Body of pancreas (tissue), 4 donors: ENCODE results near the gene NMRK2. TPM values are rescaled to one million over a fixed set of nuclear protein-coding genes. Genes with fewer than 3 reads are reported as not detected.

ENCODE experiments used
- ATAC-seq: fragments of 150-250 bp; one replicate; pipeline ENCODE4 v1.9.1; 2016
- DNase-seq, 4 donors: peaks; one replicate each; pipeline ENCODE4 v3.0.0-alpha.2; 2019
- H3K27ac ChIP-seq, 4 donors: fragments of 200-600 bp; sonication (generic); 1 replicate in 3 of 4; 2 replicates in 1 of 4; pipeline versions ENCODE4 v1.5.1 to v1.6.1; 2016 to 2019; ENCODE audit warnings: mild to moderate bottlenecking in 1 of 4, mixed read lengths in 1 of 4, moderate library complexity in 1 of 4
- H3K27me3 ChIP-seq, 2 donors: fragments of 200-600 bp; sonication (generic); one replicate each; pipeline ENCODE4 v1.6.0; 2016; ENCODE audit warnings: mild to moderate bottlenecking in 1 of 2
- H3K36me3 ChIP-seq, 2 donors: fragments of 200-600 bp; sonication (generic); replicated peaks in 1 of 2; 2 replicates each; pipeline ENCODE4 v1.5.1; 2016; ENCODE audit warnings: low read depth in 2 of 2; ENCODE audit not compliant: insufficient read depth in 1 of 2
- H3K4me1 ChIP-seq: fragments of 200-600 bp; sonication (generic); one replicate; pipeline ENCODE4 v1.6.0; 2016
- H3K4me3 ChIP-seq, 2 donors: fragments of 200-600 bp; sonication (generic); 1 replicate in 1 of 2; 2 replicates in 1 of 2; pipeline ENCODE4 v1.5.1; 2016 to 2019
- H3K9me3 ChIP-seq, 3 donors: fragments of 200-600 bp; sonication (generic); 1 replicate in 2 of 3; 2 replicates in 1 of 3; pipeline ENCODE4 v1.5.1; 2016
- POLR2A ChIP-seq, 3 donors: fragments of 450-650 bp; IDR thresholded peaks; one replicate each; pipeline ENCODE4 v1.6.1; 2016; ENCODE audit warnings: antibody characterized with exemption in 3 of 3, mild to moderate bottlenecking in 2 of 3
- WGBS, 2 donors: methylation state at CpG; one replicate each; pipeline ENCODE4 v1.1.5; 2017; 5-methylcytosine and 5-hydroxymethylcytosine counted together
- intact Hi-C: fragments of 100-400 bp; cut with DNase I; formaldehyde crosslinking; loops from one replicate; pipeline ENCODE4 v1.15.1; 2023
- total RNA-seq, 2 donors: library from RNA; depleted of rRNA; stranded (reverse); fragments of >200 nt; gene quantifications; one replicate each; pipeline ENCODE4 v1.1.0, GENCODE V29; 2016
- TF ChIP-seq, protein P1 (sequence below), 7 experiments: fragments of 450-650 bp in 4 of 7; fragments of 200-600 bp in 3 of 7; sonication (generic) in 3 of 7; IDR thresholded peaks; one replicate each; pipeline ENCODE4 v1.5.1; 2016 to 2019; ENCODE audit warnings: antibody characterized with exemption in 7 of 7

Gene NMRK2
- total RNA-seq, 2 donors from 2014 or later = not detected

DNA sequence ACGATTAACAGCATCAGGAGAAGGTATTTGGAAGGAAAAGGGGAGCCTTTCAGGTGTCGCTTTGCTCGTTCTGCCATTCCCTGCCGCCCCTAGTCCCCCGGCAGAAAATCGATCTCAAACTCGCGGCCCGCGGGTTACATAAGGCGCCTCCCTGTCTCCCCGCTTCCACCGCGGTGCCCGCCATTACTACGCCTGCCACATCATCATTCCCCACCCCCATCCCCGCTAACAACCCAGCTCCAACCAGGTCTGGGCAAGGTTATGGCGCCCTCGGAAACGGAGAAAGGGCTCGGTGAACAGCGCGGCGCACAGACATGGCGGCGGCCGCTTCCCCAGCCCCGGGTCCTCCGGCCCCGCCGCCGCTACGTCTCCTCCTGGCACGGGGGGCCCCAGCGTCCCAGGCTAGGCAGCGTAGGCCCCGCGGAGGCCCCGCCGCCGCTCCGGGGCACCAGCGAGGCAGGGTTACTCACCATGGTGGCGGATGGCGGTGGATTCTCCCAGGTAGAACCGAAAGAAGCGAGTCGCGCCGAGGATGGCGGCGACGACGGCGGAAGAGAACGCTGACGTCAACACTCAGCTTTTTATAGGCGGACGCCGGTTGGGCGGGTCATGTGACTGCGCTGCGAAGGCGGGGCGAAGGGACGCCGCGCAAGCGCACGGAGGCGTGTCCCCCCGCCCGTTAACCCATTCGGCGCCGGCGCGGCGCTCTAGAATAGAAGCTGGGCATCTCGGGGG lies 52.2 kb downstream of the NMRK2 start, which contains the start of gene EEF2:
EEF2 (minus strand) TSS at position 556 of the 735 bp plus-strand sequence; CDS start at position 473, 83 bp downstream.
- Histone ChIP-seq H3K36me3 (peaks cover 21 to 33% of the 10 kb centered on the region in 2 donors), H3K4me3 (peak within 1 kb of the TSS; percentile 85 to 99), H3K27ac (peak within 1 kb of the TSS; percentile 93 to 97 (median 96)), H3K9me3 (no peaks in the 10 kb centered on the region), H3K27me3 (no peaks in the 10 kb centered on the region), H3K4me1 (peaks cover 56% of the 10 kb centered on the region)
- ATAC-seq (peak; percentile 65), DNase-seq (peak; percentile 90 to 95 (median 92))
- 0% methylated on average over 78 of the region's 80 CpGs; no CpG with 5 or more reads in 1 of the 2 donors for WGBS, 2 donors
- TF ChIP-seq POLR2A (IDR thresholded peaks at IDR 0.05) = peak; percentile 99
- TF ChIP-seq, protein P1, sequence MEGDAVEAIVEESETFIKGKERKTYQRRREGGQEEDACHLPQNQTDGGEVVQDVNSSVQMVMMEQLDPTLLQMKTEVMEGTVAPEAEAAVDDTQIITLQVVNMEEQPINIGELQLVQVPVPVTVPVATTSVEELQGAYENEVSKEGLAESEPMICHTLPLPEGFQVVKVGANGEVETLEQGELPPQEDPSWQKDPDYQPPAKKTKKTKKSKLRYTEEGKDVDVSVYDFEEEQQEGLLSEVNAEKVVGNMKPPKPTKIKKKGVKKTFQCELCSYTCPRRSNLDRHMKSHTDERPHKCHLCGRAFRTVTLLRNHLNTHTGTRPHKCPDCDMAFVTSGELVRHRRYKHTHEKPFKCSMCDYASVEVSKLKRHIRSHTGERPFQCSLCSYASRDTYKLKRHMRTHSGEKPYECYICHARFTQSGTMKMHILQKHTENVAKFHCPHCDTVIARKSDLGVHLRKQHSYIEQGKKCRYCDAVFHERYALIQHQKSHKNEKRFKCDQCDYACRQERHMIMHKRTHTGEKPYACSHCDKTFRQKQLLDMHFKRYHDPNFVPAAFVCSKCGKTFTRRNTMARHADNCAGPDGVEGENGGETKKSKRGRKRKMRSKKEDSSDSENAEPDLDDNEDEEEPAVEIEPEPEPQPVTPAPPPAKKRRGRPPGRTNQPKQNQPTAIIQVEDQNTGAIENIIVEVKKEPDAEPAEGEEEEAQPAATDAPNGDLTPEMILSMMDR (IDR thresholded peaks at IDR 0.05) = no peak
- intact Hi-C loops = no loop called here

DNA sequence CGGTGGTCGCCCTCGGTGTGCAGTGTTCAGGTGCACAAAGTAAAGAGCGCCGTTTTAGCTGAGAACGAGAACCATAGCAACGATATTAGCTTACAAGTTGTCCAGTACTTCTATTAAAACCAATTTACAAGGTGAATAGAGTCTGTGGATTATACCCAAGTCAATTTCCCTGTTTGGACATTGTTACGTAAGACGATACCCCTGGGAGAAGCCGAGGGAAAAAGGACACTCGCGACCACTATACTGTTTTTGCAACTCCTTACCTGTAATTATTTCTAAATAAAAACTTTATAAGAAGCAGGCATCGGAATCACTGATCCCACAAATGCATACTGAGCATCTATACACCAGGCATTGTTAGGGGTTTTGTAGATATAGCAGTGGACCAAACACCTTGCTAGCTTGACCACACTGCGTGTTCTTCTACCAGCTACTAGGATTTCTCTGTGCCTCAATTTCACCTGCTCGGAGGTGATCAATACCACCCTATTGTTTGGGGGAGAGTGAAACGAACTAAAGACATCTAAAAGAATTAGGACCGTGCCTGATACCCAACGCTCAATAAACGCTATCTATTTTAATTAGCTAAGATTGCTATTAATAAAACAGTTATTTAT lies 52.9 kb downstream of the NMRK2 start:
- 2% methylated on average over 14 to 19 of the region's 19 CpGs for WGBS, 2 donors
- Histone ChIP-seq H3K9me3 (no peaks in the 10 kb centered on the region), H3K27ac (peak overlapping the region in 3 of 4 donors; percentile 93 to 97 (median 95)), H3K27me3 (no peaks in the 10 kb centered on the region), H3K4me1 (peaks cover 56% of the 10 kb centered on the region), H3K4me3 (peak overlapping the region in 1 of 2 donors; percentile 99), H3K36me3 (peaks cover 15 to 26% of the 10 kb centered on the region in 2 donors)
- DNase-seq (no peak), ATAC-seq (no peak)
- intact Hi-C loops = no loop called here
- no peak for TF ChIP-seq POLR2A (IDR thresholded peaks at IDR 0.05)
- TF ChIP-seq, protein P1 (IDR thresholded peaks at IDR 0.05) = no peak

DNA sequence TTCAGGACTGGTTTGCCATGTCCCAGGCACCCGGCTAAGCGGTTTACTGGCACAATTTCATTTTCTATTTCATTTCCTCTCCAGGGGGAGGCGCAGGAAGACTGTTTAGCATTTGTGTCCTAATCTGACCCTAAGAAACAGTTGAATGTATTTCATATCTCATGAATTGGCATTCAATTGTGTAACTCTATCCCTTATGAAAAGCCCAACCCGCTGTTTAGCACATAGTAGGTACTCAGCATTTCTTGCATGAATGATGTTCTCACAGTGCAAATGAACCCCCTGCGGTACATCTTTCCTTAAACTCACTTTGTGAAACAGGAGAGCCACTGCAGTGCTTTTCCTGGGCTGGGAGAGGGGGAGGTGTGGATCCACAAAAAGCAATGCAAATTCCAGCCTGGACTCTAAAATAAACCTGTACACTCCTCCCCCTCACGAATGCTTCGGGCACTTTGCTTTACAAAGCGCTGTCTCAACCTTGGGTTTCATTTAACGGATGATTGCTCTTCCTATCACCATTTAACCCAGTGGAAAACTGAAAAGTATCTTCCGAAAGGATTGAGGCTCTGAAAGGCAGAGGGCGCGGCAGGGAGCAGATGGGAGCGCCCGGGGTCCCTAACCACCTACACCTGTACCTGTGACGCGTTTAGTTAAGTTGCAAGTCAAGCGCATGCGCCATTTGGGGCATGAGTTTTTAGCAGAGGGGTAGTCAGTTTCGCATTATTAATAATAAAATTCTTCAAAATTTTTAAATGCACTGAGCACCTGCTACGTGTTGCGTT lies 53.6 kb downstream of the NMRK2 start:
- no peaks in the 10 kb centered on the region for H3K9me3 ChIP-seq
- peaks cover 8 to 19% of the 10 kb centered on the region in 2 donors for H3K36me3 ChIP-seq
- WGBS, 2 donors = 2% methylated on average over 21 of the region's 21 CpGs
- intact Hi-C loops = no loop called here
- DNase-seq (peak; percentile 66 to 78 (median 72)), ATAC-seq (peak; percentile 56)
- peaks cover 56% of the 10 kb centered on the region for H3K4me1 ChIP-seq
- H3K27ac ChIP-seq = peak overlapping the region in 3 of 4 donors; percentile 93 to 97 (median 95)
- no peaks in the 10 kb centered on the region for H3K27me3 ChIP-seq
- no peak for TF ChIP-seq POLR2A (IDR thresholded peaks at IDR 0.05)
- TF ChIP-seq, protein P1 (IDR thresholded peaks at IDR 0.05) = peak; percentile 36 to 74 (median 70)
- no peak overlapping the region for H3K4me3 ChIP-seq

DNA sequence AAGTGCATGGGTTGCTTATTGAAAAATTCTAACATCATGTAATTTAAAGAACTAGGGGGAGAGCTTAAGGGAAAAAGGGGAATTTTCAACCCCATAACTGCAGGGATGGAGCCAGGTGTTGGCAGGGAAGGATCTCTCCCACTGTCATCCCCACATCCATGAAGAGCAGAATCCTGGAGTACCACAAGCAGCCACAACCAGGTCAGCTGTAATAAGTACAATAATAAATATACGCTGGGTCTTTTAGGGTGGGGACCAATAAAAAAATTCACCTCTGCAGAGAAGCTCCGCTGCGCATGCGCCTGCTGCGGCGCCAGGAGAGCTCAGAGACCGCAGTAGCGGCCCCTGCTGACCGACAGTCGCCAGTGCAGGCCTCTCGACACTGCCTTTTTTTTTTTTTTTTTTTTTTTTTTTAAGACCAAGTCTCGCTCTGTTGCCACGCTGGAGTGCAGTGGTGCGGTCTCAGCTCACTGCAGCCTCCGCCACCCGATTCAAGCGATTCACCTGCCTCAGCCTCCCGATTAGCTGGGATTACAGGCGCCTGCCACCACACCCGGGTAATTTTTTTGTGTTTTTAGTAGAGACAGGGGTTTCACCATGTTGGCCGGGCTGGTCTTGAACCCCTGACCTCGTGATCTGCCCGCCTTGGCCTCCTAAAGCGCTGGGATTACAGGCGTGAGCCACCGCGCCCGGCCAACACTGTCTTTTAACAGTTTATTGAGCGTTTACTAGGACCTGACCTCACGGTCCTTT lies 54.9 kb downstream of the NMRK2 start:
- Histone ChIP-seq H3K27me3 (no peaks in the 10 kb centered on the region), H3K36me3 (peaks cover 3 to 6% of the 10 kb centered on the region in 2 donors), H3K27ac (peak overlapping the region in 1 of 4 donors; percentile 97), H3K4me3 (no peak overlapping the region), H3K4me1 (peaks cover 45% of the 10 kb centered on the region), H3K9me3 (no peaks in the 10 kb centered on the region)
- intact Hi-C loops = no loop called here
- peak; percentile 91 to 95 (median 92) for DNase-seq
- peak; percentile 45 for ATAC-seq
- 9% methylated on average over 30 of the region's 30 CpGs for WGBS, 2 donors
- TF ChIP-seq, protein P1 (IDR thresholded peaks at IDR 0.05) = peak; percentile 81 to 98 (median 87)
- no peak for TF ChIP-seq POLR2A (IDR thresholded peaks at IDR 0.05)
